Measurements from ENCODE around the gene ACP2.
A peak's percentile ranks its signal among the peaks of the same experiment; 100 is the strongest.

Gene ACP2

DNA sequence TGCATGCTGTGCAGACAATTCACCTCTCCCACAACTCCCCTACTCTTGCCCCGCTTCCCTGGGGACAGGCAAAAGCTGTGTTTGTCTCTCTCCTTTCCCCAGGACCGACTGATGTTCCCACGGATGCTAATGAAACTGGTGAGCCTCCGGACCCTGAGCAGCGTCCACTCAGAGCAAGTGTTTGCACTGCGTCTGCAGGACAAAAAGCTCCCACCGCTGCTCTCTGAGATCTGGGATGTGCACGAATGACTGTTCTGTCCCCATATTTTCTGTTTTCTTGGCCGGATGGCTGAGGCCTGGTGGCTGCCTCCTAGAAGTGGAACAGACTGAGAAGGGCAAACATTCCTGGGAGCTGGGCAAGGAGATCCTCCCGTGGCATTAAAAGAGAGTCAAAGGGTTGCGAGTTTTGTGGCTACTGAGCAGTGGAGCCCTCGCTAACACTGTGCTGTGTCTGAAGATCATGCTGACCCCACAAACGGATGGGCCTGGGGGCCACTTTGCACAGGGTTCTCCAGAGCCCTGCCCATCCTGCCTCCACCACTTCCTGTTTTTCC, 19.9 kb upstream of the ACP2 start:
- H3K27ac ChIP-seq (ENCODE audit: extremely low read depth, low read depth, low read length): peak overlapping the region; percentile 70; the same call in 1 of the 2 replicates
- POLR2A ChIA-PET: interaction anchor here (1.4 kb wide), 1 partner anchor 20 kb away, joined by 6 read pairs; the partner anchor contains the start of gene ACP2
- H3K36me3 ChIP-seq (ENCODE audit: control insufficient read depth in 2 of 2, insufficient read depth in 1 of 2, low read length in 2 of 2): peaks cover 0 to under 1% of the 10 kb centered on the region in 2 experiments; a peak in 1 of 3 replicates
- H3K9me3 ChIP-seq (ENCODE audit: control insufficient read depth, insufficient read depth, low read depth, low read length): no peaks in the 10 kb centered on the region
- peak; percentile 43; the same call in 1 of the 2 replicates for TF ChIP-seq IKZF3 (tag by site-specific recombination; IDR thresholded peaks at IDR 0.05)
- 0 out of 2 replicates have a peak, but pooled peaks have one; percentile 70 for TF ChIP-seq PRDM1 (tag by site-specific recombination; IDR thresholded peaks at IDR 0.05)
- TF ChIP-seq ZNF777 (tag by site-specific recombination; IDR thresholded peaks at IDR 0.05; ENCODE audit: borderline replicate concordance): no peak
- no peak overlapping the region for H3K4me3 ChIP-seq (ENCODE audit: low read depth, low read length)
- H3K4me1 ChIP-seq (ENCODE audit: control insufficient read depth, insufficient read depth, low read length): peaks cover 13% of the 10 kb centered on the region; the same call in 1 of the 2 replicates
- CTCF ChIA-PET: interaction anchor here (3.0 kb wide), 1 partner anchor 10 kb away, joined by 28 read pairs; the partner anchor contains the start of gene NR1H3

GRCh38 chr11:47267876-47268275, 19.3 kb upstream of the ACP2 start:
- Histone ChIP-seq H3K36me3 (ENCODE audit: control insufficient read depth in 2 of 2, insufficient read depth in 1 of 2, low read length in 2 of 2) (no peaks in the 10 kb centered on the region), H3K27ac (ENCODE audit: extremely low read depth, low read depth, low read length) (no peak overlapping the region), H3K4me1 (ENCODE audit: control insufficient read depth, insufficient read depth, low read length) (peaks cover 13% of the 10 kb centered on the region; the same call in 1 of the 2 replicates), H3K4me3 (ENCODE audit: low read depth, low read length) (no peak overlapping the region), H3K9me3 (ENCODE audit: control insufficient read depth, insufficient read depth, low read depth, low read length) (no peaks in the 10 kb centered on the region)
- TF ChIP-seq ZNF214 (tag by site-specific recombination; IDR thresholded peaks at IDR 0.05; ENCODE audit: borderline replicate concordance) (no peak), EGR2 (tag by site-specific recombination; IDR thresholded peaks at IDR 0.05; ENCODE audit: low read depth) (no peak), ZNF660 (tag by site-specific recombination; IDR thresholded peaks at IDR 0.05) (no peak), SP3 (tag by site-specific recombination; IDR thresholded peaks at IDR 0.05) (no peak)
- ChIA-PET CTCF (interaction anchor here (1.4 to 3.0 kb wide), 2 partner anchors 9 to 12 kb away, joined by 4 to 28 read pairs; partner anchors contain the start of gene NR1H3), POLR2A (interaction anchor here (0.7 to 1.4 kb wide), 2 partner anchors 19 to 27 kb away, joined by 3 to 6 read pairs; partner anchors contain the start of gene ACP2)

GRCh38 chr11:47264521-47264920, 15.9 kb upstream of the ACP2 start:
- TF ChIP-seq, protein P1, sequence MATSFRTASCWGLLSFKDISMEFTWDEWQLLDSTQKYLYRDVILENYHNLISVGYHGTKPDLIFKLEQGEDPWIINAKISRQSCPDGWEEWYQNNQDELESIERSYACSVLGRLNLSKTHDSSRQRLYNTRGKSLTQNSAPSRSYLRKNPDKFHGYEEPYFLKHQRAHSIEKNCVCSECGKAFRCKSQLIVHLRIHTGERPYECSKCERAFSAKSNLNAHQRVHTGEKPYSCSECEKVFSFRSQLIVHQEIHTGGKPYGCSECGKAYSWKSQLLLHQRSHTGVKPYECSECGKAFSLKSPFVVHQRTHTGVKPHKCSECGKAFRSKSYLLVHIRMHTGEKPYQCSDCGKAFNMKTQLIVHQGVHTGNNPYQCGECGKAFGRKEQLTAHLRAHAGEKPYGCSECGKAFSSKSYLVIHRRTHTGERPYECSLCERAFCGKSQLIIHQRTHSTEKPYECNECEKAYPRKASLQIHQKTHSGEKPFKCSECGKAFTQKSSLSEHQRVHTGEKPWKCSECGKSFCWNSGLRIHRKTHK (tag by site-specific recombination; IDR thresholded peaks at IDR 0.05): no peak
- TF ChIP-seq ZNF785 (tag by site-specific recombination; IDR thresholded peaks at IDR 0.05): no peak
- TF ChIP-seq ZSCAN30 (tag by site-specific recombination; IDR thresholded peaks at IDR 0.05): no peak
- no peak for TF ChIP-seq ZNF174 (tag by site-specific recombination; IDR thresholded peaks at IDR 0.05)
- TF ChIP-seq, protein P2, sequence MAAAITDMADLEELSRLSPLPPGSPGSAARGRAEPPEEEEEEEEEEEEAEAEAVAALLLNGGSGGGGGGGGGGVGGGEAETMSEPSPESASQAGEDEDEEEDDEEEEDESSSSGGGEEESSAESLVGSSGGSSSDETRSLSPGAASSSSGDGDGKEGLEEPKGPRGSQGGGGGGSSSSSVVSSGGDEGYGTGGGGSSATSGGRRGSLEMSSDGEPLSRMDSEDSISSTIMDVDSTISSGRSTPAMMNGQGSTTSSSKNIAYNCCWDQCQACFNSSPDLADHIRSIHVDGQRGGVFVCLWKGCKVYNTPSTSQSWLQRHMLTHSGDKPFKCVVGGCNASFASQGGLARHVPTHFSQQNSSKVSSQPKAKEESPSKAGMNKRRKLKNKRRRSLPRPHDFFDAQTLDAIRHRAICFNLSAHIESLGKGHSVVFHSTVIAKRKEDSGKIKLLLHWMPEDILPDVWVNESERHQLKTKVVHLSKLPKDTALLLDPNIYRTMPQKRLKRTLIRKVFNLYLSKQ (tag by site-specific recombination; IDR thresholded peaks at IDR 0.05; ENCODE audit: borderline replicate concordance): no peak
- no peak for TF ChIP-seq ZNF544 (tag by site-specific recombination; IDR thresholded peaks at IDR 0.05)
- no peak for TF ChIP-seq ZNF792 (tag by site-specific recombination; IDR thresholded peaks at IDR 0.05)
- TF ChIP-seq ZNF394 (tag by site-specific recombination; IDR thresholded peaks at IDR 0.05; ENCODE audit: borderline replicate concordance): no peak
- no peak for TF ChIP-seq MYNN (tag by site-specific recombination; IDR thresholded peaks at IDR 0.05; ENCODE audit: borderline replicate concordance)
- TF ChIP-seq ZNF114 (tag by site-specific recombination; IDR thresholded peaks at IDR 0.05): no peak
- TF ChIP-seq ZNF133 (tag by site-specific recombination; IDR thresholded peaks at IDR 0.05): no peak
- no peak for TF ChIP-seq ZNF580 (tag by site-specific recombination; IDR thresholded peaks at IDR 0.05)
- no peak for TF ChIP-seq SP3 (tag by site-specific recombination; IDR thresholded peaks at IDR 0.05)
- no peak for TF ChIP-seq GLI2 (tag by site-specific recombination; IDR thresholded peaks at IDR 0.05; ENCODE audit: borderline replicate concordance, low read depth)
- TF ChIP-seq ZNF146 (tag by site-specific recombination; IDR thresholded peaks at IDR 0.05): no peak
- no peak for TF ChIP-seq ZNF621 (tag by site-specific recombination; IDR thresholded peaks at IDR 0.05)
- TF ChIP-seq, protein P3, sequence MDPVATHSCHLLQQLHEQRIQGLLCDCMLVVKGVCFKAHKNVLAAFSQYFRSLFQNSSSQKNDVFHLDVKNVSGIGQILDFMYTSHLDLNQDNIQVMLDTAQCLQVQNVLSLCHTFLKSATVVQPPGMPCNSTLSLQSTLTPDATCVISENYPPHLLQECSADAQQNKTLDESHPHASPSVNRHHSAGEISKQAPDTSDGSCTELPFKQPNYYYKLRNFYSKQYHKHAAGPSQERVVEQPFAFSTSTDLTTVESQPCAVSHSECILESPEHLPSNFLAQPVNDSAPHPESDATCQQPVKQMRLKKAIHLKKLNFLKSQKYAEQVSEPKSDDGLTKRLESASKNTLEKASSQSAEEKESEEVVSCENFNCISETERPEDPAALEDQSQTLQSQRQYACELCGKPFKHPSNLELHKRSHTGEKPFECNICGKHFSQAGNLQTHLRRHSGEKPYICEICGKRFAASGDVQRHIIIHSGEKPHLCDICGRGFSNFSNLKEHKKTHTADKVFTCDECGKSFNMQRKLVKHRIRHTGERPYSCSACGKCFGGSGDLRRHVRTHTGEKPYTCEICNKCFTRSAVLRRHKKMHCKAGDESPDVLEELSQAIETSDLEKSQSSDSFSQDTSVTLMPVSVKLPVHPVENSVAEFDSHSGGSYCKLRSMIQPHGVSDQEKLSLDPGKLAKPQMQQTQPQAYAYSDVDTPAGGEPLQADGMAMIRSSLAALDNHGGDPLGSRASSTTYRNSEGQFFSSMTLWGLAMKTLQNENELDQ (tag by site-specific recombination; IDR thresholded peaks at IDR 0.05; ENCODE audit: low read depth): no peak
- H3K27ac ChIP-seq (ENCODE audit: extremely low read depth, low read depth, low read length): no peak overlapping the region
- POLR2A ChIA-PET: no interaction called here
- CTCF ChIA-PET: interaction anchor here (0.7 to 1.9 kb wide), 5 partner anchors 29 to 775 kb away, joined by 3 to 6 read pairs (median 4); partner anchors contain the start of gene ARFGAP2
- no peaks in the 10 kb centered on the region for H3K4me1 ChIP-seq (ENCODE audit: control insufficient read depth, insufficient read depth, low read length)
- H3K9me3 ChIP-seq (ENCODE audit: control insufficient read depth, insufficient read depth, low read depth, low read length): no peaks in the 10 kb centered on the region
- H3K4me3 ChIP-seq (ENCODE audit: low read depth, low read length): no peak overlapping the region
- peaks cover 0 to 6% of the 10 kb centered on the region in 2 experiments; a peak in 1 of 3 replicates for H3K36me3 ChIP-seq (ENCODE audit: control insufficient read depth in 2 of 2, insufficient read depth in 1 of 2, low read length in 2 of 2)
